ENCODE data around the gene ACTRT2.

ACTRT2 gene

GRCh38 chr1:3021233-3021671 lies at the start of gene ACTRT2:
Gene ACTRT2, plus strand, starts transcription at chr1:3021467. Its CDS starts 220 bp downstream, at chr1:3021687.
- Histone ChIP-seq H4K20me1 (peaks cover 0 to 17% (median 0%) of the 10 kb centered on the region in 11 experiments; a peak in 7 of 22 replicates), H3K27ac (no peak within 1 kb of the TSS), H3K9ac (no peak within 1 kb of the TSS; a peak in 1 of 22 replicates), H3K4me3 (no peak within 1 kb of the TSS), H3K4me1 (no peaks in the 10 kb centered on the region), H3K27me3 (peaks cover 0 to 27% (median 9%) of the 10 kb centered on the region in 11 experiments; a peak in 12 of 22 replicates), H3K36me3 (no peaks in the 10 kb centered on the region), H3K4me2 (no peak within 1 kb of the TSS), H3K9me3 (replicated peaks in 1 of 11) (peaks cover 0 to under 1% (median 0%) of the 10 kb centered on the region in 11 experiments; a peak in 1 of 22 replicates)
- TF ChIP-seq Cebpa-rat (IDR thresholded peaks at IDR 0.05), result no peak

GRCh38 chr1:2971609-2972008 lies 49.7 kb upstream of the ACTRT2 start:
- H3K9me3 ChIP-seq (replicated peaks in 1 of 11), result no peaks in the 10 kb centered on the region
- no peak for TF ChIP-seq Cebpa-rat (IDR thresholded peaks at IDR 0.05)

DNA sequence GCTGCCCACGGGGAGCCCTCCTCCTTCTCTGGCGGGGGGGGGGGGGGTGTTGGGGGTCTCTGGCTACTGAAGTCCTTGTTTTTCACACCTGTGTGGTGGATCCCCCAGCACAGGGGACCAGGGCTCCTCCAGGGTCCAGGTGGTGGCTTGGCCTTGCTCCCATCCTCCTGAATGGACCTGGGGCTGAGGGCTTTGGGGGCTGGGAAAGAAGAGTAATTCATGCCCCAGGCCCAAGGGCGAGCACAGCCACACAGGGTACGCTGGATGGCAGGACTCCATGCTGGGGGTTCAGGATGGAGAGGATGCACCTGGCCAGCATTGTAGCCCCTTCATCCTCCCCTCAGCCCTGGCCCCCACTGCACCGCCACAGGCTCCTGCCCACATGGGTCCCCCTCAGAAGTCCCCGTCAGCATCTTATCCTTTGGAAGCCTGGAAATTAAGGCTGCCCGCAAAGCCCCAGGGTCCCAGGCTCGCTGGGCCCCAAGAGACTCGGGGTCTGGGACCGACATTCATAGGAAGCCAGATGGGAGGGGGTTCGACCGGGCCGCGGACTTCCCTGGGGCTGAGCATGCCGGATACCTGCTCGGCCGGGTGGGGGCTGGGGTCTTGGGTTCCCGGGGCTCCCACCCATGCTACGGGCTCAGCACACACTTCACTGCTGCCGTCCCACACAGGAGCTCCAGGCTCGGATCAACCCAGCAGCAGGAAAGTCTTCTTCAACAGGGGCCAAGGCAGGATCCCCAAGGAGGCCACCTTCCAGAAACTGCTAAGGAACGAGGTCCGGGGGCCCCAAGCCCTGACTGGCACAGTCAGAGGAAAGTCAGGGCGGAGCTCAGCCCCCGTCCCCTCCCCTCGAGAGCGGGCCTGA lies 49.0 kb upstream of the ACTRT2 start:
- no peaks in the 10 kb centered on the region for H3K36me3 ChIP-seq
- no peak overlapping the region for H3K9ac ChIP-seq
- H3K4me3 ChIP-seq, result no peak overlapping the region
- no peak overlapping the region; a peak in 1 of 22 replicates for H3K4me2 ChIP-seq
- peaks cover 6 to 38% (median 27%) of the 10 kb centered on the region in 10 experiments; a peak in 18 of 20 replicates for H3K4me1 ChIP-seq
- TF ChIP-seq Cebpa-rat (IDR thresholded peaks at IDR 0.05), result no peak
- no peaks in the 10 kb centered on the region for H3K9me3 ChIP-seq (replicated peaks in 1 of 11)
- H3K27ac ChIP-seq, result no peak overlapping the region
- peaks cover 0 to 52% (median 9%) of the 10 kb centered on the region in 11 experiments; a peak in 11 of 22 replicates for H4K20me1 ChIP-seq
- peaks cover 17 to 76% (median 48%) of the 10 kb centered on the region in 11 experiments; a peak in 20 of 22 replicates for H3K27me3 ChIP-seq

More at GRCh38 chr1:2971609-2972008, 49.7 kb upstream of the ACTRT2 start:
- no peak overlapping the region for H3K9ac ChIP-seq
- H3K4me1 ChIP-seq, result peaks cover 6 to 38% (median 27%) of the 10 kb centered on the region in 10 experiments; a peak in 18 of 20 replicates
- H3K27me3 ChIP-seq, result peaks cover 17 to 83% (median 48%) of the 10 kb centered on the region in 11 experiments; a peak in 20 of 22 replicates
- H3K4me3 ChIP-seq, result no peak overlapping the region
- H3K27ac ChIP-seq, result no peak overlapping the region
- no peak overlapping the region for H3K4me2 ChIP-seq
- no peaks in the 10 kb centered on the region for H3K36me3 ChIP-seq
- peaks cover 0 to 52% (median 9%) of the 10 kb centered on the region in 11 experiments; a peak in 11 of 22 replicates for H4K20me1 ChIP-seq

DNA sequence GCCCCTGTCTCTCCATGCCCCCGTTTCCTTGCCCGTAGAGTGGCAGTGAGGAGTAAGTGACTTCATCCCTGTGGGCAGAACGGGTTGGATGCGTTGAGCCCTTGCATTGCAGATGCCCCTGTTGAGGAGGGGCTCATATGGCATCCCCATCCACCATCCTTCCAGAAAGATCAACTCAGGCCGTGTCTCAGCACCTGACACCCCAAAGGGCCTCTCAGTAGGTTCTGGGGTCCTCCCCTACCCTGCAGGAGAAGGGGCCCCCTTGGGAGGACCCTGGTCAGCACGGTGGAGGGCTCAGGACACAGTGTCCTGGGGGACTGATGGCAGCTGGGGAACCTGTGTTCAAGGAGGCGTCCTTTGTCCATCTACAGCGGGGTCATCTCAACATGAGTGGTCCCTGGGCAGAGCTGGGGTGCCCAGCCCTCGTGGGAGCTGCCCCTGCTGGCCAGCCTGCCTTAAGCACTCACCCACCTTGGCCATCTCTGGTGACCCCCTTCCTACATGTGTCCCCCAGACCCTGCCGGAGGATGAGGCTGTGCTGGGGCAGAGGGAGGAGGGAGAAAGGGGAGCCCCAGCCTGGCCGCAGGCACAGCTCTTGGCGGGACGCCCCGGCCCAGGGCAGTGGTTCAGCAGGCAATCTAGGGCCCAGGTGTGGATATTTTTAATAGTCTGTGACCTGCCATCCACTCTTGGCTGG lies 48.2 kb upstream of the ACTRT2 start:
- Histone ChIP-seq H4K20me1 (peaks cover 0 to 52% (median 9%) of the 10 kb centered on the region in 11 experiments; a peak in 11 of 22 replicates), H3K9me3 (replicated peaks in 1 of 11) (no peaks in the 10 kb centered on the region)
- no peak for TF ChIP-seq Cebpa-rat (IDR thresholded peaks at IDR 0.05)

GRCh38 chr1:2973601-2974593 lies 47.4 kb upstream of the ACTRT2 start:
- H3K4me1 ChIP-seq, result peaks cover 6 to 32% (median 25%) of the 10 kb centered on the region in 10 experiments; a peak in 18 of 20 replicates
- peaks cover 0 to 46% (median 7%) of the 10 kb centered on the region in 11 experiments; a peak in 11 of 22 replicates for H4K20me1 ChIP-seq
- H3K9me3 ChIP-seq (replicated peaks in 1 of 11), result no peaks in the 10 kb centered on the region
- H3K27ac ChIP-seq, result no peak overlapping the region
- TF ChIP-seq Cebpa-rat (IDR thresholded peaks at IDR 0.05), result no peak
- peak overlapping the region; percentile 11 to 67 (median 43); a peak in 18 of 22 replicates for H3K4me2 ChIP-seq
- H3K9ac ChIP-seq, result no peak overlapping the region
- no peak overlapping the region for H3K4me3 ChIP-seq
- H3K36me3 ChIP-seq, result no peaks in the 10 kb centered on the region
- peaks cover 17 to 60% (median 37%) of the 10 kb centered on the region in 11 experiments; a peak in 20 of 22 replicates for H3K27me3 ChIP-seq

More for the DNA sequence above, 48.2 kb upstream of the ACTRT2 start:
- Histone ChIP-seq H3K4me1 (peaks cover 6 to 38% (median 27%) of the 10 kb centered on the region in 10 experiments; a peak in 18 of 20 replicates), H3K27me3 (peaks cover 17 to 69% (median 46%) of the 10 kb centered on the region in 11 experiments; a peak in 20 of 22 replicates), H3K36me3 (no peaks in the 10 kb centered on the region), H3K27ac (no peak overlapping the region), H3K4me2 (peak overlapping the region in 9 of 11 experiments; percentile 23 to 67 (median 46); a peak in 14 of 22 replicates), H3K4me3 (no peak overlapping the region), H3K9ac (no peak overlapping the region)

DNA sequence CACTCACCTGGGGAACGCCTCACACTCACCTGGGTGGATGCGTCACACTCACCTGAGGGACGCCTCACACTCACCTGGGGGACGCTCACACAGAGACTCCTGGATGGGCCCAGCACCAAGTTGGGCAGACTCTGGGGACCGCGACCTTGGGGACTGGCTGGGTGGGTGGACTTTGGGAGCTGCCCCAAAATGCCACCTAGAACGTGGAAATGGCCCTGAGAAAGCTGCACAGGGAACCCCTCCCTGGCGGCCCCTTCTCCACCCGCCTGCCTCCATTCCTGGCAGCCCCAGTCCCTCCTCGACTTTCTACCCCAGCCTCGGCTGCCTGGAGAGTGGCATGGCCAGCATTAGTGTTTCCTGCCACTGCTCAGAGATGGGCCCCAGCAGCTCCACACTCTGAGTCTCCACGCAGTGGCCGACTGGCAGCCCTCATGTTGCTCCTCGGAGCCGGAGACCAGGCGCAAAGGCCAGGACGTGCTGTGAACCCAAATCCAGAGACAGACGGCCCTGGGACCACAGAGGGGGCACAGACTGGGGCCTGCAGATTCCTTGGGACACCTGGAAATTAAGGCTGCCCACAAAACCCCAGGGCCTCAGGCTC lies 46.5 kb upstream of the ACTRT2 start:
- TF ChIP-seq Cebpa-rat (IDR thresholded peaks at IDR 0.05), result no peak
- Histone ChIP-seq H3K4me3 (no peak overlapping the region), H3K36me3 (no peaks in the 10 kb centered on the region), H3K9me3 (replicated peaks in 1 of 11) (no peaks in the 10 kb centered on the region), H3K27me3 (peaks cover 17 to 51% (median 28%) of the 10 kb centered on the region in 11 experiments; a peak in 20 of 22 replicates), H3K9ac (no peak overlapping the region), H4K20me1 (peaks cover 0 to 37% (median 5%) of the 10 kb centered on the region in 11 experiments; a peak in 11 of 22 replicates), H3K27ac (no peak overlapping the region), H3K4me1 (peaks cover 6 to 23% (median 17%) of the 10 kb centered on the region in 10 experiments; a peak in 18 of 20 replicates), H3K4me2 (no peak overlapping the region)

GRCh38 chr1:2975466-2976179 lies 45.6 kb upstream of the ACTRT2 start:
- Histone ChIP-seq H3K4me2 (no peak overlapping the region), H3K36me3 (no peaks in the 10 kb centered on the region), H3K27ac (no peak overlapping the region), H4K20me1 (peaks cover 0 to 34% (median 5%) of the 10 kb centered on the region in 11 experiments; a peak in 11 of 22 replicates), H3K9ac (no peak overlapping the region), H3K9me3 (replicated peaks in 1 of 11) (no peaks in the 10 kb centered on the region), H3K4me1 (peaks cover 6 to 20% (median 12%) of the 10 kb centered on the region in 10 experiments; a peak in 17 of 20 replicates), H3K4me3 (no peak overlapping the region), H3K27me3 (peaks cover 17 to 43% (median 27%) of the 10 kb centered on the region in 11 experiments; a peak in 20 of 22 replicates)
- TF ChIP-seq Cebpa-rat (IDR thresholded peaks at IDR 0.05), result no peak
